ENCODE results near the gene DGKH. TPM values are rescaled to one million over a fixed set of nuclear protein-coding genes. Genes with fewer than 3 reads are reported as not detected.
"Not testable (repeated sequence)": the region's sequence is repeated elsewhere in the genome, so short reads cannot be mapped to it uniquely, and the experiment has no call there.

Gene DGKH
- total RNA-seq, 1 donor from 2014 or later: 9.6 TPM

DNA sequence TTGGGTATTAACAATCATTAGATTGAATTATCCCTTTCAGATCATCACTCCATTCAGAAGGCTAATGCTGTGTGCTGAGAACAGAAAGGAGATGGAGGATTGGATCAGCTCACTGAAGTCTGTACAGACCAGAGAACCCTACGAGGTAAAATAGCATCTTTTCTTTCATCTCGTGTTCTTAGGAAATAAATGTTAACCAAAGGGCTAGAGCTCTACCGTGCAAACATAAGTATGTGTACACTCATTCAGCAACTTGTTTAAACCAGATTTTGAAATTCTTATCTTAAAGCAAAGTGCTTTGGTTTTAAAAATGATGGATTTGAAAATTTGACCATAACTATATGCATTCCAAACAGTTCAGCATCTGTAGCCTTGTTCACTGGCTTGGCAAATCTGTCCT lies 106.8 kb downstream of the DGKH start:
- no peaks in the 10 kb centered on the region for H3K27me3 Mint-ChIP-seq
- no peak overlapping the region for H3K4me3 Mint-ChIP-seq
- H3K27ac Mint-ChIP-seq: no peak overlapping the region

DNA sequence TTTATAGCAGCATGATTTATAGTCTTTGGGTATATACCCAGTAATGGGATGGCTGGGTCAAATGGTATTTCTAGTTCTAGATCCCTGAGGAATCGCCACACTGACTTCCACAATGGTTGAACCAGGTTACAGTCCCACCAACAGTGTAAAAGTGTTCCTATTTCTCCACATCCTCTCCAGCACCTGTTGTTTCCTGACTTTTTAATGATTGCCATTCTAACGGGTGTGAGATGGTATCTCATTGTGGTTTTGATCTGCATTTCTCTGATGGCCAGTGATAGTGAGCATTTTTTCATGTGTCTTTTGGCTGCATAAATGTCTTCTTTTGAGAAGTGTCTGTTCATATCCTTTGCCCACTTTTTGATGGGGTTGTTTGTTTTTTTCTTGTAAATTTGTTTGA lies 114.9 kb downstream of the DGKH start:
- not testable (repeated sequence) for H3K27ac Mint-ChIP-seq; H3K4me3 Mint-ChIP-seq; DNase-seq (ENCODE audit: extremely low spot score, unreplicated experiment); H3K4me1 Mint-ChIP-seq (ENCODE audit: unreplicated experiment); H3K27me3 Mint-ChIP-seq; H3K9me3 Mint-ChIP-seq
- H3K36me3 Mint-ChIP-seq: peaks cover 16% of the 10 kb centered on the region

More for the DNA sequence above, 106.8 kb downstream of the DGKH start:
- H3K9me3 Mint-ChIP-seq: no peaks in the 10 kb centered on the region
- H3K4me1 Mint-ChIP-seq (ENCODE audit: unreplicated experiment): no peaks in the 10 kb centered on the region
- DNase-seq (ENCODE audit: extremely low spot score, unreplicated experiment): no peak
- H3K36me3 Mint-ChIP-seq: no peaks in the 10 kb centered on the region
- TF ChIP-seq, protein P1, sequence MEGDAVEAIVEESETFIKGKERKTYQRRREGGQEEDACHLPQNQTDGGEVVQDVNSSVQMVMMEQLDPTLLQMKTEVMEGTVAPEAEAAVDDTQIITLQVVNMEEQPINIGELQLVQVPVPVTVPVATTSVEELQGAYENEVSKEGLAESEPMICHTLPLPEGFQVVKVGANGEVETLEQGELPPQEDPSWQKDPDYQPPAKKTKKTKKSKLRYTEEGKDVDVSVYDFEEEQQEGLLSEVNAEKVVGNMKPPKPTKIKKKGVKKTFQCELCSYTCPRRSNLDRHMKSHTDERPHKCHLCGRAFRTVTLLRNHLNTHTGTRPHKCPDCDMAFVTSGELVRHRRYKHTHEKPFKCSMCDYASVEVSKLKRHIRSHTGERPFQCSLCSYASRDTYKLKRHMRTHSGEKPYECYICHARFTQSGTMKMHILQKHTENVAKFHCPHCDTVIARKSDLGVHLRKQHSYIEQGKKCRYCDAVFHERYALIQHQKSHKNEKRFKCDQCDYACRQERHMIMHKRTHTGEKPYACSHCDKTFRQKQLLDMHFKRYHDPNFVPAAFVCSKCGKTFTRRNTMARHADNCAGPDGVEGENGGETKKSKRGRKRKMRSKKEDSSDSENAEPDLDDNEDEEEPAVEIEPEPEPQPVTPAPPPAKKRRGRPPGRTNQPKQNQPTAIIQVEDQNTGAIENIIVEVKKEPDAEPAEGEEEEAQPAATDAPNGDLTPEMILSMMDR (conservative IDR thresholded peaks at IDR 0.05): no peak

DNA sequence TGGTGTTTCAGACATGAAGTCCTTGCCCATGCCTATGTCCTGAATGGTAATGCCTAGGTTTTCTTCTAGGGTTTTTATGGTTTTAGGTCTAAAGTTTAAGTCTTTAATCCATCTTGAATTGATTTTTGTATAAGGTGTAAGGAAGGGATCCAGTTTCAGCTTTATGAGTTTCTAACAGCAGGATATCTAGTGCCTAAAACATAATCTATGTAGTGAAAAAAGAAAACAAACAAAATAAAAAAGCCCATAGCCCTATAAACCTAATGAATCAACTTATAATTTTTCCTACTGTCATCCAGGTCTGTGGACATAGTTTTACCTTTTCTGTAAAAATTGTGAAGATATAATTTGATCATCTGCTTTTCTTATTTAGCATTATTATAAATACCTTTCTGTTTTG lies 115.5 kb downstream of the DGKH start:
- not testable (repeated sequence) for DNase-seq (ENCODE audit: extremely low spot score, unreplicated experiment); H3K4me3 Mint-ChIP-seq; H3K4me1 Mint-ChIP-seq (ENCODE audit: unreplicated experiment); H3K27me3 Mint-ChIP-seq; H3K9me3 Mint-ChIP-seq; H3K27ac Mint-ChIP-seq
- peaks cover 20% of the 10 kb centered on the region for H3K36me3 Mint-ChIP-seq

DNA sequence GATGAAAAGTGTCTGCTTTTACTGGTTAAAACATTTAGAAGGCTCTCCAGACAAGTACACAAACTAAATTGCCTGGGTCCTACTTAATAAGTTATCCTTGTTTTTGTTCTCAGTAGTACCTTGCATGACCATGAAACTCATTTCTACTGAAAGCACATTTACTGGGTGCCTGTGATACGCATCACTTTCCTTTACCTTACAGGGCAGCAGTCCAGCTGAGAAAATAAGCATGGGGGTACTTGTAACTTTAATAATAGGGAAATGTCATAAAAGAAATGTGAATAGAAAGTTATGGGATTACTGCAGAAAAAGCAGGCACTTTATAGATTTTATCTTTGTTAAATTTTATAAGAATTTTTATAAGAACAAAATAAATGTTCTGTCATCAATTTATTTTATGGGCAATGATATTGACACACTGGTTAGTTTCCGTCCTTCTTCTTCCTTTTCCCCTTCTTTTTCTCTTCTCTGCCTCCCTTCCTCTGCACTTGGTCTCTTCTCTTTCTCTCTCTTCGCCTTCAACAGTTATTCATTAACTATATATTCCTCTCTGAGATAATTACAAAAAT lies 116.2 kb downstream of the DGKH start:
- H3K36me3 Mint-ChIP-seq: peaks cover 27% of the 10 kb centered on the region
- DNase-seq (ENCODE audit: extremely low spot score, unreplicated experiment): no peak
- no peak overlapping the region for H3K27ac Mint-ChIP-seq
- H3K4me1 Mint-ChIP-seq (ENCODE audit: unreplicated experiment): no peaks in the 10 kb centered on the region
- TF ChIP-seq, protein P1 (conservative IDR thresholded peaks at IDR 0.05): no peak
- H3K4me3 Mint-ChIP-seq: no peak overlapping the region
- no peaks in the 10 kb centered on the region for H3K9me3 Mint-ChIP-seq
- H3K27me3 Mint-ChIP-seq: no peaks in the 10 kb centered on the region

DNA sequence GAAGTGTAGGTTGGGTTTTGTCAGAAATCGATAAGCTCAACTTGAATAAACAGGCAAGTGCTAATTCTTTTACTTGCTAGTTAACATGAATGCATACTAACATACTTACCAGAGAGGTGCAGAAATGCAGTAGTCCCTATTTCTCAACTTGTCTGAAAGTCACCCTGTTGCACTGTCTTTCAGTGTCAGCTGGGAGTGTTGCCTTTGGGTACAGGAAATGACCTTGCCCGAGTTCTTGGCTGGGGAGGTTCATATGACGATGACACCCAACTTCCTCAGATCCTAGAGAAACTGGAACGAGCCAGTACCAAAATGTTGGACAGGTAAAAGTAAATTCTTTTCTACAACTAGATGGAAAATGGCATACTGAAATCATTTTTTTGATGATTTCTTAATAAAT lies 120.0 kb downstream of the DGKH start:
- H3K27me3 Mint-ChIP-seq: no peaks in the 10 kb centered on the region
- H3K4me1 Mint-ChIP-seq (ENCODE audit: unreplicated experiment): no peaks in the 10 kb centered on the region
- TF ChIP-seq, protein P1 (conservative IDR thresholded peaks at IDR 0.05): no peak
- peaks cover 23% of the 10 kb centered on the region for H3K36me3 Mint-ChIP-seq
- no peak for DNase-seq (ENCODE audit: extremely low spot score, unreplicated experiment)
- H3K4me3 Mint-ChIP-seq: no peak overlapping the region
- H3K27ac Mint-ChIP-seq: no peak overlapping the region
- no peaks in the 10 kb centered on the region for H3K9me3 Mint-ChIP-seq

DNA sequence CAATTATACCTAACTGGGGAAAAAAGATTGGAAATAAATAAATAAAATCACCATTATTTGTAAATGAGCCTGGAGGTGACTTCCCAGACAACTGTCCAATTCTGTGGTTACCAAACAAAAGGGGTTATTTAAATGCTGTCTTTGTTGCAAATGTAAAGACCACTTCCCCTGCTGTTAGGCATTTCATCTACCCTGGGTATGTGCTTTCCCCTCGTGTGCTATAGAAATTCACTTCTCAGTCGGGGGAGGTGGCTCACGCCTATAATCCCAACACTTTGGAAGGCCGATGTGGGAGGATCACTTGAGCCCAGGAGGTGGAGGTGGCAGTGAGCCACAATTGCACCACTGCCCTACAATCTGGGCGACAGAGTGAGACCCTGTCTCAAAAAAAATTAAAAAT lies 121.6 kb downstream of the DGKH start:
- no peak for DNase-seq (ENCODE audit: extremely low spot score, unreplicated experiment)
- H3K9me3 Mint-ChIP-seq: no peaks in the 10 kb centered on the region
- H3K36me3 Mint-ChIP-seq: peaks cover 31% of the 10 kb centered on the region
- no peak overlapping the region for H3K4me3 Mint-ChIP-seq
- H3K27ac Mint-ChIP-seq: no peak overlapping the region
- TF ChIP-seq, protein P1 (conservative IDR thresholded peaks at IDR 0.05): no peak
- no peaks in the 10 kb centered on the region for H3K4me1 Mint-ChIP-seq (ENCODE audit: unreplicated experiment)
- H3K27me3 Mint-ChIP-seq: no peaks in the 10 kb centered on the region

Measured in type B pancreatic cell (in vitro differentiated cells).